ENCODE measurements around the gene RAB11B. TPM values are rescaled to one million over a fixed set of nuclear protein-coding genes. Genes with fewer than 3 reads are reported as not detected.

The RAB11B gene
- polyA plus RNA-seq, 1 donor from 2014 or later: 71.1 TPM

DNA sequence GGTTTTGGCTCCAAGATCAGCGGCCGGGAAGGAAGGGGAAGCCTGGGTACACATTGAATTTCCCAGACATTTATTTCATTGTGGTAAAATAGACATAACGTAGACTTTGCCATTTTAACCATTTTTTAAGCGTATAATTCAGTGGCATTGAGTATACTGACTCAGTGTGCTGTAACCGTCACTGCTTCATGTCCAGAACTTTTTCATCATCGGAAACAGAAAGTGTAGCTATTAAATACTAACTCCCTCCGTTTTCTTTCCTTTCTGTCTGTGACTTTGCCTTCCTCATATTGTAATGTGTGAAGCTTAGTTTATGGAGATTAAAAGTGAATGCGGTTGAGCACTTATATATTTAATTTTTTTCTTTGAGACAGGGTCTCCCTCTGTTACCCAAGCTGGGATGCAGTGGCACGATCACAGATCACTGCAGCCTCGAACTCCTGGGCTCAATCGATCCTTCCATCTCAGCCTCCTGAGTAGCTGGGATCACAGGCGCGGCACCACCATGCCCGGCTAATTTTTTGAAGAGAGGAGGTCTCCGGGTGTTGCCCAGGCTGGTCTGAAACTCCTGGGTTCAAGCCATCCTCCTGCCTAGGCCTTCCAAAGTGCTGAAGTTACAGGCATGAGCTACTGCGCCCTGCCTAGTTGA lies 56.0 kb downstream of the RAB11B start:
- no peaks in the 10 kb centered on the region for H3K9me3 ChIP-seq (ENCODE audit: low read length)
- H4K20me1 ChIP-seq (ENCODE audit: insufficient read depth): peaks cover 28% of the 10 kb centered on the region

DNA sequence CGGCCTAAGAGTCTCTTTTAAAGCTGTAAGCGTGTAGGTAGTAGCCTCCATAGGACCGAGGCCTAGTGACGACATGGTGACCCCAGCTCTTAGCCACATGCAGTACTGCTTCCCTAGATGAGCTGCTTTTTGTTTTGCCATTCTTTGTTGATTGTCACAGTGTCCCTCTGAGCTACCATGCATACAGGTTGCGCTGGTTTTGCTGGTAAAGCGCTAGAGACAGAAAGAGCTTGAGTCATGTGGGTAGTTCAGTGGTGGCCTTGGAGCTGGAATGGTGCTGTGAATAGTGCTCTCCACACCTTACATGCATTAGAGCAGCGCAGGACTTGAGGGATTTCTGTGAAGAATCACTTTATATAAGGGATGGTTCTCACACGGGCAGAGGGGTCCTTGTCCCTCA lies 59.7 kb downstream of the RAB11B start:
- H3K9me3 ChIP-seq (ENCODE audit: low read length): no peaks in the 10 kb centered on the region
- no peak overlapping the region for H3K27ac ChIP-seq (ENCODE audit: low read length)
- no peak overlapping the region for H3K9ac ChIP-seq (ENCODE audit: low read length)
- H3K36me3 ChIP-seq (ENCODE audit: insufficient read depth, low read length): no peaks in the 10 kb centered on the region
- peaks cover 64% of the 10 kb centered on the region for H4K20me1 ChIP-seq (ENCODE audit: insufficient read depth)
- no peak overlapping the region for H3K4me2 ChIP-seq (ENCODE audit: low read length)
- peaks cover 93% of the 10 kb centered on the region for H3K79me2 ChIP-seq (replicated peaks; ENCODE audit: insufficient read depth, low read length)
- peak overlapping the region; percentile 30 for H3K4me3 ChIP-seq (ENCODE audit: low read length)
- no peaks in the 10 kb centered on the region for H3K27me3 ChIP-seq (ENCODE audit: insufficient read depth, low read depth, low read length)
- no peaks in the 10 kb centered on the region for H3K9me2 ChIP-seq (ENCODE audit: insufficient read depth, low read length)
- H2AFZ ChIP-seq (ENCODE audit: low read depth, low read length): no peak overlapping the region
- TF ChIP-seq, protein P1, sequence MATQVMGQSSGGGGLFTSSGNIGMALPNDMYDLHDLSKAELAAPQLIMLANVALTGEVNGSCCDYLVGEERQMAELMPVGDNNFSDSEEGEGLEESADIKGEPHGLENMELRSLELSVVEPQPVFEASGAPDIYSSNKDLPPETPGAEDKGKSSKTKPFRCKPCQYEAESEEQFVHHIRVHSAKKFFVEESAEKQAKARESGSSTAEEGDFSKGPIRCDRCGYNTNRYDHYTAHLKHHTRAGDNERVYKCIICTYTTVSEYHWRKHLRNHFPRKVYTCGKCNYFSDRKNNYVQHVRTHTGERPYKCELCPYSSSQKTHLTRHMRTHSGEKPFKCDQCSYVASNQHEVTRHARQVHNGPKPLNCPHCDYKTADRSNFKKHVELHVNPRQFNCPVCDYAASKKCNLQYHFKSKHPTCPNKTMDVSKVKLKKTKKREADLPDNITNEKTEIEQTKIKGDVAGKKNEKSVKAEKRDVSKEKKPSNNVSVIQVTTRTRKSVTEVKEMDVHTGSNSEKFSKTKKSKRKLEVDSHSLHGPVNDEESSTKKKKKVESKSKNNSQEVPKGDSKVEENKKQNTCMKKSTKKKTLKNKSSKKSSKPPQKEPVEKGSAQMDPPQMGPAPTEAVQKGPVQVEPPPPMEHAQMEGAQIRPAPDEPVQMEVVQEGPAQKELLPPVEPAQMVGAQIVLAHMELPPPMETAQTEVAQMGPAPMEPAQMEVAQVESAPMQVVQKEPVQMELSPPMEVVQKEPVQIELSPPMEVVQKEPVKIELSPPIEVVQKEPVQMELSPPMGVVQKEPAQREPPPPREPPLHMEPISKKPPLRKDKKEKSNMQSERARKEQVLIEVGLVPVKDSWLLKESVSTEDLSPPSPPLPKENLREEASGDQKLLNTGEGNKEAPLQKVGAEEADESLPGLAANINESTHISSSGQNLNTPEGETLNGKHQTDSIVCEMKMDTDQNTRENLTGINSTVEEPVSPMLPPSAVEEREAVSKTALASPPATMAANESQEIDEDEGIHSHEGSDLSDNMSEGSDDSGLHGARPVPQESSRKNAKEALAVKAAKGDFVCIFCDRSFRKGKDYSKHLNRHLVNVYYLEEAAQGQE (IDR thresholded peaks at IDR 0.05; ENCODE audit: borderline replicate concordance): no peak
- no peak for TF ChIP-seq TAF1 (IDR thresholded peaks at IDR 0.05; ENCODE audit: low read depth)
- TF ChIP-seq, protein P2, sequence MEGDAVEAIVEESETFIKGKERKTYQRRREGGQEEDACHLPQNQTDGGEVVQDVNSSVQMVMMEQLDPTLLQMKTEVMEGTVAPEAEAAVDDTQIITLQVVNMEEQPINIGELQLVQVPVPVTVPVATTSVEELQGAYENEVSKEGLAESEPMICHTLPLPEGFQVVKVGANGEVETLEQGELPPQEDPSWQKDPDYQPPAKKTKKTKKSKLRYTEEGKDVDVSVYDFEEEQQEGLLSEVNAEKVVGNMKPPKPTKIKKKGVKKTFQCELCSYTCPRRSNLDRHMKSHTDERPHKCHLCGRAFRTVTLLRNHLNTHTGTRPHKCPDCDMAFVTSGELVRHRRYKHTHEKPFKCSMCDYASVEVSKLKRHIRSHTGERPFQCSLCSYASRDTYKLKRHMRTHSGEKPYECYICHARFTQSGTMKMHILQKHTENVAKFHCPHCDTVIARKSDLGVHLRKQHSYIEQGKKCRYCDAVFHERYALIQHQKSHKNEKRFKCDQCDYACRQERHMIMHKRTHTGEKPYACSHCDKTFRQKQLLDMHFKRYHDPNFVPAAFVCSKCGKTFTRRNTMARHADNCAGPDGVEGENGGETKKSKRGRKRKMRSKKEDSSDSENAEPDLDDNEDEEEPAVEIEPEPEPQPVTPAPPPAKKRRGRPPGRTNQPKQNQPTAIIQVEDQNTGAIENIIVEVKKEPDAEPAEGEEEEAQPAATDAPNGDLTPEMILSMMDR (IDR thresholded peaks at IDR 0.05; ENCODE audit: poor library complexity, severe bottlenecking): no peak
- TF ChIP-seq POLR2AphosphoS5 (IDR thresholded peaks at IDR 0.05): no peak
- no peak for TF ChIP-seq SMC3 (conservative IDR thresholded peaks at IDR 0.05; ENCODE audit: poor library complexity)
- TF ChIP-seq MXI1 (conservative IDR thresholded peaks at IDR 0.05; ENCODE audit: poor library complexity, severe bottlenecking): no peak
- TF ChIP-seq EZH2 (IDR thresholded peaks at IDR 0.05; ENCODE audit: borderline replicate concordance, insufficient read depth, low read length, poor library complexity, severe bottlenecking): no peak
- no peak for TF ChIP-seq EP300 (conservative IDR thresholded peaks at IDR 0.05; ENCODE audit: poor library complexity, severe bottlenecking)
- no peak for TF ChIP-seq RAD21 (conservative IDR thresholded peaks at IDR 0.05)
- H3F3A ChIP-seq (ENCODE audit: insufficient read depth, low read length, poor library complexity, severe bottlenecking): no peaks in the 10 kb centered on the region

More for the DNA sequence above, 56.0 kb downstream of the RAB11B start:
- H3K9ac ChIP-seq (ENCODE audit: low read length): peak overlapping the region; percentile 99
- peak overlapping the region; percentile 97 for H3K4me3 ChIP-seq (ENCODE audit: low read length)
- no peaks in the 10 kb centered on the region for H3F3A ChIP-seq (ENCODE audit: insufficient read depth, low read length, poor library complexity, severe bottlenecking)
- peaks cover 57% of the 10 kb centered on the region for H3K79me2 ChIP-seq (replicated peaks; ENCODE audit: insufficient read depth, low read length)
- H2AFZ ChIP-seq (ENCODE audit: low read depth, low read length): no peak overlapping the region
- H3K36me3 ChIP-seq (ENCODE audit: insufficient read depth, low read length): no peaks in the 10 kb centered on the region
- no peaks in the 10 kb centered on the region for H3K27me3 ChIP-seq (ENCODE audit: insufficient read depth, low read depth, low read length)
- H3K27ac ChIP-seq (ENCODE audit: low read length): peak overlapping the region; percentile 95
- TF ChIP-seq TAF1 (IDR thresholded peaks at IDR 0.05; ENCODE audit: low read depth) (no peak), EP300 (conservative IDR thresholded peaks at IDR 0.05; ENCODE audit: poor library complexity, severe bottlenecking) (no peak), MXI1 (conservative IDR thresholded peaks at IDR 0.05; ENCODE audit: poor library complexity, severe bottlenecking) (no peak), SMC3 (conservative IDR thresholded peaks at IDR 0.05; ENCODE audit: poor library complexity) (no peak), POLR2AphosphoS5 (IDR thresholded peaks at IDR 0.05) (no peak)
- TF ChIP-seq, protein P1 (IDR thresholded peaks at IDR 0.05; ENCODE audit: borderline replicate concordance): no peak
- H3K9me2 ChIP-seq (ENCODE audit: insufficient read depth, low read length): no peaks in the 10 kb centered on the region
- peak overlapping the region; percentile 50 for H3K4me2 ChIP-seq (ENCODE audit: low read length)

Measured in neural cell (in vitro differentiated cells).